Body of pancreas (tissue), 4 donors: ENCODE results near the gene BAG3. TPM values are rescaled to one million over a fixed set of nuclear protein-coding genes. Genes with fewer than 3 reads are reported as not detected.

ENCODE experiments used
- ATAC-seq: fragments of 150-250 bp; one replicate; pipeline ENCODE4 v1.9.1; 2016
- DNase-seq, 4 donors: peaks; one replicate each; pipeline ENCODE4 v3.0.0-alpha.2; 2019
- H3K27ac ChIP-seq, 4 donors: fragments of 200-600 bp; sonication (generic); 1 replicate in 3 of 4; 2 replicates in 1 of 4; pipeline versions ENCODE4 v1.5.1 to v1.6.1; 2016 to 2019; ENCODE audit warnings: mild to moderate bottlenecking in 1 of 4, mixed read lengths in 1 of 4, moderate library complexity in 1 of 4
- H3K27me3 ChIP-seq, 2 donors: fragments of 200-600 bp; sonication (generic); one replicate each; pipeline ENCODE4 v1.6.0; 2016; ENCODE audit warnings: mild to moderate bottlenecking in 1 of 2
- H3K36me3 ChIP-seq, 2 donors: fragments of 200-600 bp; sonication (generic); replicated peaks in 1 of 2; 2 replicates each; pipeline ENCODE4 v1.5.1; 2016; ENCODE audit warnings: low read depth in 2 of 2; ENCODE audit not compliant: insufficient read depth in 1 of 2
- H3K4me1 ChIP-seq: fragments of 200-600 bp; sonication (generic); one replicate; pipeline ENCODE4 v1.6.0; 2016
- H3K4me3 ChIP-seq, 2 donors: fragments of 200-600 bp; sonication (generic); 1 replicate in 1 of 2; 2 replicates in 1 of 2; pipeline ENCODE4 v1.5.1; 2016 to 2019
- H3K9me3 ChIP-seq, 3 donors: fragments of 200-600 bp; sonication (generic); 1 replicate in 2 of 3; 2 replicates in 1 of 3; pipeline ENCODE4 v1.5.1; 2016
- CTCF ChIP-seq, 7 experiments: fragments of 450-650 bp in 4 of 7; fragments of 200-600 bp in 3 of 7; sonication (generic) in 3 of 7; IDR thresholded peaks; one replicate each; pipeline ENCODE4 v1.5.1; 2016 to 2019; ENCODE audit warnings: antibody characterized with exemption in 7 of 7
- POLR2A ChIP-seq, 3 donors: fragments of 450-650 bp; IDR thresholded peaks; one replicate each; pipeline ENCODE4 v1.6.1; 2016; ENCODE audit warnings: antibody characterized with exemption in 3 of 3, mild to moderate bottlenecking in 2 of 3
- WGBS, 2 donors: methylation state at CpG; one replicate each; pipeline ENCODE4 v1.1.5; 2017; 5-methylcytosine and 5-hydroxymethylcytosine counted together
- intact Hi-C: fragments of 100-400 bp; cut with DNase I; formaldehyde crosslinking; loops from one replicate; pipeline ENCODE4 v1.15.1; 2023
- total RNA-seq, 2 donors: library from RNA; depleted of rRNA; stranded (reverse); fragments of >200 nt; gene quantifications; one replicate each; pipeline ENCODE4 v1.1.0, GENCODE V29; 2016

BAG3 gene
- total RNA-seq, 2 donors from 2014 or later, result 11.9 to 17.5 TPM

GRCh38 chr10:119640384-119640783 is 10.8 kb upstream of the BAG3 start:
- H3K27me3 ChIP-seq, result no peaks in the 10 kb centered on the region
- no peaks in the 10 kb centered on the region for H3K4me1 ChIP-seq
- WGBS, 2 donors, result 90% methylated on average over 6 of the region's 6 CpGs
- no peak overlapping the region for H3K4me3 ChIP-seq
- H3K9me3 ChIP-seq, result no peaks in the 10 kb centered on the region
- no peak overlapping the region for H3K27ac ChIP-seq
- no peaks in the 10 kb centered on the region for H3K36me3 ChIP-seq
- no peak for DNase-seq
- no peak for ATAC-seq
- TF ChIP-seq CTCF (IDR thresholded peaks at IDR 0.05) (no peak), POLR2A (IDR thresholded peaks at IDR 0.05) (no peak)
- intact Hi-C loops, result no loop called here

GRCh38 chr10:119640875-119641526 is 10.2 kb upstream of the BAG3 start:
- TF ChIP-seq CTCF (IDR thresholded peaks at IDR 0.05) (no peak), POLR2A (IDR thresholded peaks at IDR 0.05) (no peak)
- WGBS, 2 donors, result 52 to 59% methylated on average over 8 of the region's 8 CpGs
- Histone ChIP-seq H3K27me3 (no peaks in the 10 kb centered on the region), H3K27ac (no peak overlapping the region), H3K9me3 (no peaks in the 10 kb centered on the region), H3K4me3 (no peak overlapping the region), H3K36me3 (no peaks in the 10 kb centered on the region), H3K4me1 (no peaks in the 10 kb centered on the region)
- intact Hi-C loops, result no loop called here
- DNase-seq, result no peak
- ATAC-seq, result no peak

GRCh38 chr10:119642556-119643111 is 8.5 kb upstream of the BAG3 start:
- DNase-seq, result no peak
- Histone ChIP-seq H3K27me3 (no peaks in the 10 kb centered on the region), H3K36me3 (no peaks in the 10 kb centered on the region), H3K4me1 (no peaks in the 10 kb centered on the region), H3K4me3 (no peak overlapping the region), H3K9me3 (no peaks in the 10 kb centered on the region), H3K27ac (no peak overlapping the region)
- ATAC-seq, result no peak
- TF ChIP-seq POLR2A (IDR thresholded peaks at IDR 0.05), result no peak
- WGBS, 2 donors, result 85 to 94% methylated on average over 2 of the region's 2 CpGs
- intact Hi-C loops, result no loop called here

- intact Hi-C loops, result no loop called here
- Histone ChIP-seq H3K36me3 (no peaks in the 10 kb centered on the region), H3K4me1 (no peaks in the 10 kb centered on the region), H3K4me3 (no peak overlapping the region), H3K27me3 (no peaks in the 10 kb centered on the region), H3K27ac (no peak overlapping the region), H3K9me3 (no peaks in the 10 kb centered on the region)
- no peak for TF ChIP-seq POLR2A (IDR thresholded peaks at IDR 0.05)
- TF ChIP-seq CTCF (IDR thresholded peaks at IDR 0.05), result no peak
- no peak for ATAC-seq
- 53 to 57% methylated on average over 15 of the region's 15 CpGs for WGBS, 2 donors
- no peak for DNase-seq
These were observed 7.6 kb upstream of the BAG3 start for GRCh38 chr10:119643306-119644204.

- Histone ChIP-seq H3K27ac (no peak overlapping the region), H3K4me3 (no peak overlapping the region), H3K4me1 (no peaks in the 10 kb centered on the region), H3K36me3 (no peaks in the 10 kb centered on the region), H3K27me3 (no peaks in the 10 kb centered on the region), H3K9me3 (no peaks in the 10 kb centered on the region)
- DNase-seq, result no peak
- peak; percentile 12 for ATAC-seq
- TF ChIP-seq CTCF (IDR thresholded peaks at IDR 0.05) (no peak), POLR2A (IDR thresholded peaks at IDR 0.05) (no peak)
- intact Hi-C loops, result no loop called here
- WGBS, 2 donors, result 61 to 64% methylated on average over 14 to 15 of the region's 15 CpGs
These were observed 6.9 kb upstream of the BAG3 start for GRCh38 chr10:119644205-119644814.
